GM21825 (cell line): ENCODE data around the gene FBXW10B.
"Not testable (repeated sequence)": the region's sequence is repeated elsewhere in the genome, so short reads cannot be mapped to it uniquely, and the experiment has no call there.

Experiments used
- ATAC-seq: cut with Tn5 transposase; IDR thresholded peaks from one replicate; pipeline ENCODE4 v1.9.1; 2021; ENCODE audit warnings: mild to moderate bottlenecking, moderate library complexity; ENCODE audit not compliant: unreplicated experiment

Gene FBXW10B, protein sequence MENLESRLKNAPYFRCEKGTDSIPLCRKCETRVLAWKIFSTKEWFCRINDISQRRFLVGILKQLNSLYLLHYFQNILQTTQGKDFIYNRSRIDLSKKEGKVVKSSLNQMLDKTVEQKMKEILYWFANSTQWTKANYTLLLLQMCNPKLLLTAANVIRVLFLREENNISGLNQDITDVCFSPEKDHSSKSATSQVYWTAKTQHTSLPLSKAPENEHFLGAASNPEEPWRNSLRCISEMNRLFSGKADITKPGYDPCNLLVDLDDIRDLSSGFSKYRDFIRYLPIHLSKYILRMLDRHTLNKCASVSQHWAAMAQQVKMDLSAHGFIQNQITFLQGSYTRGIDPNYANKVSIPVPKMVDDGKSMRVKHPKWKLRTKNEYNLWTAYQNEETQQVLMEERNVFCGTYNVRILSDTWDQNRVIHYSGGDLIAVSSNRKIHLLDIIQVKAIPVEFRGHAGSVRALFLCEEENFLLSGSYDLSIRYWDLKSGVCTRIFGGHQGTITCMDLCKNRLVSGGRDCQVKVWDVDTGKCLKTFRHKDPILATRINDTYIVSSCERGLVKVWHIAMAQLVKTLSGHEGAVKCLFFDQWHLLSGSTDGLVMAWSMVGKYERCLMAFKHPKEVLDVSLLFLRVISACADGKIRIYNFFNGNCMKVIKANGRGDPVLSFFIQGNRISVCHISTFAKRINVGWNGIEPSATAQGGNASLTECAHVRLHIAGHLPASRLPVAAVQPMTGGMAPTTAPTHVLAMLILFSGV

DNA sequence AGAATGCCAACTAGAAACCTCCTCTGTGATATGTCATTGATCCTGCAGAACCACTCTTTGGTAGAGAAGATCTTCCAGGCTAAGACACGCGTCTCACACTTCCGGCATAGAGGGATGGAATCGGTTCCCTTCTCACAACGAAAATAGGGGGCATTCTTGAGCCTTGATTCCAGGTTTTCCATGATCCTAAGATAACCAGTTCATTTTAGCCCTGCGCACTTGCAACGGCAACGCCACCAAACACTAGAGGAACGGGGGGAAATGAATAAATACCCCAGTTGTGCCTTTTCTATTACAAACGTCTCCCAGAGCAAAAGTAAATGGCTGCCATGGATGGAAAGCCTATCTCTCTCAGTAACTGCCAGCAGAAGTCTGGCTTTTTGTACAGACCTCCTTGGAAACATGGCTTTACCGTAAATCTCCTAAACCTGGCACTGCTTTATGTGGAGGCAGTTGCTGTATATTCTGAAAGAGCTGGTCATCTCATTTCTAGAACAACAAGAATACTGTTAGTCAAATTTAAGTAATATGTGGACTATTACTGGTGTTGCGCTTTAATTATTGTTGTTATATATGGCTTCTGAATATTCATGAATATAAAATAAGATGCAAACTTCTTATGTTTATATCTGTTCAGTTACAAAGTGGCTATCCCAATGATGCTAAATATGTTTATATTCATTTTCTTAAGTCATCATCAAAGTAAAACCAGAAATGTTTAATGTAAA is at the start of gene FBXW10B:
FBXW10B (minus strand) TSS at position 374 of the 728 bp plus-strand sequence; CDS start at position 182, 192 bp downstream.
- not testable (repeated sequence) for ATAC-seq

DNA sequence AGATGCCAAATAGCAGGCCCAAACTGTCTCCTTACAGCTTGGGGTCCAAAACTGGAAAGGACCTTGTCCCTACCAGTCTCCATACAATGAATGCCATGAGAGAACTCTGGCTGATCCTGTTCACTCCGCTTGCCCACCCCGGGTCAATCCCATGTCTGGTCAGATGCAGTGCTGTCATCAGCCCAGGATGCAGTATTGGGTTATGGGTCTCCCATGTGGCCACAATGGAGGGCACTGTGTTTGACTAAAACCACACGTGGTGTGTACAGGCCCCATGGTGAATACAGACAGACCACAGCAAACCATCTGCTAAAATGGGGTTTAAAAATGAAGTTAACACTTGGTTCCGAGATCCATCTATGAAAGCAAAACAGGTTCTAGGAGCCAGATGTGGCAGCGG is 44.2 kb upstream of the FBXW10B start:
- no peak for ATAC-seq

DNA sequence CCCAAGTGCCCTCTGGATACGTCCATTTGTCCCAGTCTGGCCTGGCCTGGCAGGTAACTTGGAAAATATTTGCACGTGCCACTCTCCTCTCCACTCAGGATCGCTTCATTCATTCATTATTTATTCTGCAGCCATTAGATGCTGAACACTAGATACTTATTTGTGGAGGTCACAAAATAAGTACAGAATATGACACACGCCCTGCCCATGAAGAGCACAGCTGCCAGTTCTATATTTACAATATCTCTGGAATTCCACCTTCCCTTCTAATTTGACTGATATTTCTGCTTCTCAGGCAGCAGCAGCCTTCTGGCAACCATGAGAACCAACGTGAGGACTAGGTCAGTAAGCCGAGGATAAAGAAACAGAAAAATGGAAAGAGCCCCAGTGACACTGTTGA is 43.7 kb upstream of the FBXW10B start:
- ATAC-seq: no peak

DNA sequence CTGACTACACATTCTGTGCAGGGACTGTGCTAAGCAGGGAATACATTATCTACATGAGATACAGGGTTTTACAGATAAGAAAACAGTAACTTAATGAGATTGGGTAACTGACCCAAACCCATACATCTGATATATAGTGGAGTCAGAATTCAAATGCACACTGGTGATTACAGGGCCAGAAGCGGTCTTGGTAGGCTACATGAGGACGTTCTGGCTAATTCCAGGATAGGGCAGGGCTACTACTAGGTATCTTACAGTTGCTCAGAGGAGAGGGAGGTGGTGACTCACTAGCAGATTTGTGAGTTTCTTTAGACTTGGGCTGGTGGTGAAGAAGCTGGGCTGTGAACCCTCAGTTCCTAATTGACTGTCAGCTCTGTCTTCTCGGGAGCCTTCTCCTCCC is 43.2 kb upstream of the FBXW10B start:
- ATAC-seq: no peak

DNA sequence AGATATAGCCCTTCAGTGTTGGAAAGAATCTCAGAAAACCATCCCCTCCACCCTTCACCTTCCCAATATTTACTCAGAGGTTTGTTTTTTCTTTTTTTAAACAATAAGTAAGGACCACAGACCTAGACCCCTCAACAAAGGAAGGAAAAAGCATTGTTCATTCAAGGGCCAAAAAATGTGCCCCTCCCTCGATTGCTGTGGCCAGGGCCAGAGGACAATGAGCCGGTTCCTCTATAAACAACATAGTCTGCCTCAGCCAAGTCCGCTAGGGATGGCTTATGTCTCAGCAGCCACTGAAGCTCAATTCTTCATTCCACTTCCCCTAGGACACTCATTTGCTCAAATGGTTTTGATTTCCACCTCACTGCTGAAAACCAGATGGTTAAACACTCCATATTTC is 40.6 kb upstream of the FBXW10B start:
- no peak for ATAC-seq

DNA sequence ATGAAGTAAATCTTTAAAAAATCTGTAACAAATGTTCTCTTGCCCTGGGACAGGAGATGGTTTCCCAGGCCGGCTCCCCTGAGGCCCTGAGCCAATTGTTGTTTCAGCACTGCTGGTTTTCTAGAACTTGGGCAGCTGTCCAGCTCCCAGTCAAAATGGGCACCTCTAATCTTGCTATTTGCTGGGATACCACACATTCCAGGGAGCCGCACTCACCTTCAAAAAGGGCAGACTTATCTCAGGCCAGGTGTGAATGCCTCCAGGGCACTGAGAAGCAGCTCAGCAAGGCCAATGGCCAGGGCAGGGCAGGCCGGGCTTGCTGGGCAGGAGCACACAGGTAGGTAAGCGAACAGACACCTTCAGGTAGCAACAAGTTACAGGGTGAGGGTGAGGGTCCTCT is 40.2 kb upstream of the FBXW10B start:
- ATAC-seq: no peak

DNA sequence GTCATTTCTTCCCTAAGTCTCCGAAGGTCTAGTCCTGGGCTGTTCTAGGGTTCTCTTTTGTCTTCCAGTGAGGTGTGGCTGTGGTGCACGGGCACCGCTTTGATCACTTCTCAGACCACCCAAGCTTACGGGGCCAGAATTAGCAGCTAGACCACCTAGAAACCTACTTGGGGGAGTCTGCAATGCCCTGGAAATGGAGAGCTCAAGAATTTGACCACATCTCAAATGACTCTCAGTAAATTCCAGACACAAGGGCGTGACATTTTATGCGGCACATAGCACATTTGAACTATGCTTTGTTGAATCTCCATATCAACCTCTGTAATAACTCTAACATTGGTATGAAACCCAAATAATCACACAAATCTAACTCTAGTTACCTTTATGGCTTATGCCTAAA is 39.7 kb upstream of the FBXW10B start:
- ATAC-seq: no peak

DNA sequence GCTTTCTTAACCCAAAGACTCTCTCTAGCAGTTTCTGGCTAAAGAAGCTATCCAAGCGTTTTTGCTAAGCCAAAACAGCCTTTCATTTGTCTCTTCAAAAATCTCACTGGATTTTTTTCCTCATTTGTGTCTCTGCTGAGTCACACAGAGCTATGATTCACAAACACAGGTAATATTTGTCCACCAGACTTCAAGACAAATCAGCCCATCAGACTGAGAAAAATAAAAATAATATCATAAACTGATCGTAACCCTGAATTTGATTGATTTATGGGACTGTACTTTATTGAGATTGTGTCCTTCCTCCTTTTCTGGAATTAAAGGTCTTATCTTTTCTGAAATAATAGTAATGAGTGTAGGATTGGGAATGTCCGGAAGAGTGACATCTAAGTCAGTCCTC is 38.8 kb upstream of the FBXW10B start:
- ATAC-seq: no peak

DNA sequence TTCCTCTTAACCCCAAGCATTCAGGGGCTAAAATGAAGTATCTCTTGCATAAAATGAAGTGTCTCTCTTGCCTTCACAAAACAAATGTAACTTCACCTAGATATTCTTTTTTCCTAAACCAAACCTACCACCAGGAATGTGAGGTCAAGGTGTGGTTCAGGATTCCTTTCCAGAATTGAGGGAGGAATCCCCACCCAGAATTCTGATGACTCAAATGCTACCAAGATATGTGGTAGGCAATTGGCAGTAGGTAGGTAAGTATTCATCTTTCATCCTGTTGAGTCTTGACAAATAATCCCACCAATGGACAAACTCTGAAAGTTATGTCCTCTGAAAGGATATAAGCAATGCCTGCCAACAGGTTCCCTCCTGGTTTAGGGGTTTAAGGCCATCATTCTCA is 38.4 kb upstream of the FBXW10B start:
- no peak for ATAC-seq

DNA sequence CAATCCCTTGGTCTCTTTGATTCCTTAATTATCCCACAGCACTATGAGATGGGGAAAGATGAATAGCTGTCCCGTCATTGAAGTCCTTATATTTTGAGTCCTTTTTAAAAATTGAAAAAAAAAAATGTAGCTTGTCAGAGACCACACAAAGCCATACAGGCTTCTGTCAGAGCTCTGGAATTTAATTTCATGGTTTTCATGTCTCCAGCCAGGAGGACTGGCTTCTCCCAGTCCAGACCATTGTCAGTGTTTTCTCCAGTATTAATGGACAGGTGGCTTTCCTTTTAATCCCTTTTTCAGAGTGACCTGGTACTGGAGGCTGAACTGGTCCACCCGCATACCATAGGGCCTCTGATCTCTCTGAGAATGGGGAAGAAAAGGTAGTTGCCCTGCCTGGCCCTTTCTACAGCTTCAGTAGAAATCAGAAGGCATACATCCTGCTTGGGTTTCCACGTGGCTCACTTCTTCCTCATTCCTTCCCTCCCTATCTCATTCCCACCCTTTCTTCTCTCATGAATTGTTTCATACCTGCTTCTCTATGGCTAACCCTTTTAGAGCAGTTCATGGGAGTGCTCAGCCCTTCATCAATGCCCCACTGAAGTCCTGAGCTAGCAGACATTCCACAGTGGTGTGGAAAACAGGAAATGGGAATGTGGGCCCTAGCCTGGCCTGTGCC is 35.5 kb upstream of the FBXW10B start:
- ATAC-seq: no peak

DNA sequence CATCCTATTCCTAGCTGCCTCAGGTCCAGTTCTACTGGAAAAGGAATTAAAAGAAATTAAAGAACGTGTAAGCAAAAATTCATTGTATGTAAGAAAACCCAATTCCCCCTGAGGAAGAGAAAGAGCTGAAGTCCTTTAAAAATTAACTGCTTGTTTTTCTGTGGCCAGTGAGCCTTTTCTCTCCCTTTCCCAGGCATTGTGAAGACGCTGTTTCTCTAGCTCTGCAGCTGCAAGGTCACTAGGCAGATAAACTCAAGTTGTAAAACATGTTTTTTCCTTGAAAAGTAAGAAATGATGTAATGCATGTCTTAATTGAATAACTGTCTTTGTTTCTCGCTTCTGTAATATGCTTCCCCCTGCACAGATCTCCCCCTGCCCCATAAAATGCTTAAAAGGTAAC is 34.9 kb upstream of the FBXW10B start:
- ATAC-seq: not testable (repeated sequence)

DNA sequence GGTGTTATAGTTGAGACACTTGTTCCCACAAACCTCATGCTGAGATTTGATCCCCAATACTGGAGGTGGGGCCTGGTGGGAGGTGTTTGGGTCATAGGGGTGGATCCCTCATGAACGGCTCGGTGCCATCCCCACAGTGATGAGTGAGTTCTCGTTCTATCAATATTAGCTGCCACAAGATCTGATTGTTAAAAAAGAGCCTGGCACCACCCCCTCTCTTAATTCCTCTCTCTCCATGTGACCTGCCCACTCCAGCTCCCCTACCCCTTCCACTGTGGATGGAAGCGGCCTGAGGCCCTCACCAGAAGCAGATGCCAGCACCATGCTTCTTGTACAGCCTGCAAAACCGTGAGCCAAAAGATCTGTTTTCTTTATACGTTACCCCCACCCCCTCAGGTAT is 33.5 kb upstream of the FBXW10B start:
- ATAC-seq: no peak

DNA sequence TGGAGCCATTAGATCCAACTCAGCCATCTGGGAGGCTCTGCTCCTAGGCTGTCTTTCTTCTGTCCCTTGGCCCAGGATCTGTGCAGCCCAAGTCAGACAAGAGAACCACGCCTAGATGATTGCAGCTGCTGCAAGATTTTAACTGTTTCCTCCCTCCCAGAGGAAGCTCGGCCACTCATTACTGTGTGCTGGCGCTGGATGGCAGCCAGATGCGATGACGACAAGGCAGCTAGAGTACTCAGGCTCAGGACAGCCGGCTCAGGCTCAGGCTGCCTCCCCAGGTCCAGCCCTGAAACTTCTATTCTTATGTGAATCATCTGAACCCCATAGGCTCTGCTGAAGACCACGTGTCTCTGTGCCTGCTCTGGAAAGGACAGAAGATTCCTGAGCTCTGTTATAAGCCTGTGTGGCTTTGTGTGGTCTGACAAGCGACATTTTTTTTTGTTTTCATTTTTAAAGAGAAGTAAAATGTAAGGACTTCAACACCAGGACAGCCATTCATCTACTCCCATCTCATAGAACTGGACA is 32.1 kb upstream of the FBXW10B start:
- peak; percentile 62 for ATAC-seq

DNA sequence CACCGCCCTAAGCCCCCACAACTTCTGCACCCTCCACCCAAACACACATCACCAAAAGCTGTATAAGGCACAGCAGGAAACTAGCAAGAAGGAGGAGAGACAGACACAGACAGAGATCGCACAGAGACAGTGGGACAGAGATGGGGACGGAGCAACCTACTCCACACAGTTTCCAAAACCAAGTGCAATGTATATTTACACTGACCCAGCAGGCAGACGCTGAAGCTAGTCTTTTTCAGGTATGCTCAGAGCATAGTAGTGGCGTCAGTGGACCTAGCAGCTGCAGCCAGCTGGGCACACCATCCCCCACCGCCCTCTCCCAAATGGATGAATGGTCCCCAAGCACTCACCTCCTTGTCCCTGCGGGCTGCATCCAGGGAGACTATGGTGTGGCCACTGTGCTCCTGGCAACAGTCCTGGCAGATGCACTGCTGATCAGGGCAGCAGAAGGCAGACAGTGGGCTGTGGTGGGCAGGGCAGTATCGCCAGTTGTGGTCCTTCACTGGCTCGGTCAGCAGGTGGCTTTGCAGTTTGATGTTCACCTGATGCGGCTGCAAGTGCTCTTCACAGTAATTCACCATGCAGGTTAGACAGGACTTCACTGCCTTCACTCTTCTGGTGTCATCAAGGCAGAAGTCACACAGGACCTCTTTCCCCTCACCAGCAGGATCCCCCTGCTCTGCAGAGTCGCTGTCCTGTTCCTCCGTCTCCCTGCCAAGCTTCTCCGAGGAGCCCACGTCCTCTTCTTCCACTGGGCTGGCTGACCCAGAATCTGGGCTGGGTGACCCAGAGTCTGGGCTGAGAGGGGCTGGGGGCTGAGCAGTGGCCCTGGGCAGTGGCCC is 31.5 kb upstream of the FBXW10B start:
- peak; percentile 14 for ATAC-seq

DNA sequence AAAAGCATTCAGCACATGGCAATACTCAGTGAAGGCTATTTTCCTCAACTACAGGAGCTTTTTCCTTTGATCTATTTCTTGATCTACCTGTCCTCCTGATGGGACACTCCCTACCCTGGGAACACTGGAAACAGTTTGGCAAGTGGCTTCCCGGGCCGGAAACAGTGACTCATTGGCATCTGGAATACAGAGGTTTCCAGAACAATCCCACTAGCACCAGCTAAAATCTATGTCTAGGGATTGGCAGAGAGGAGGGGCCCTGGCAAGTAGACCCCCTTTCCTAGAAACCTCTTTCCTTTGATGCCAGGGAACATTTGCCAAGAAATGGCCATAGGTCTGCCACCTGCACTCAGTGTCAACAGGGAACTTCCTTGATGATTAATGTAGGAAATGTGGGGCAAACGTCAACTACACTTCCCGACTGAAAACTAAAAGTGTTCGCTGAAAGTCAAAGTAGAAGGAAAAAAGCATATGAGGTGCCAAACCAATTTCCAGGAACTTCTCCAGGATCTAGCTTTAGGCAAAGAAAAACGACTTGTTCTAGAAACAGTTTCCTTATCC is 30.4 kb upstream of the FBXW10B start:
- ATAC-seq: no peak

DNA sequence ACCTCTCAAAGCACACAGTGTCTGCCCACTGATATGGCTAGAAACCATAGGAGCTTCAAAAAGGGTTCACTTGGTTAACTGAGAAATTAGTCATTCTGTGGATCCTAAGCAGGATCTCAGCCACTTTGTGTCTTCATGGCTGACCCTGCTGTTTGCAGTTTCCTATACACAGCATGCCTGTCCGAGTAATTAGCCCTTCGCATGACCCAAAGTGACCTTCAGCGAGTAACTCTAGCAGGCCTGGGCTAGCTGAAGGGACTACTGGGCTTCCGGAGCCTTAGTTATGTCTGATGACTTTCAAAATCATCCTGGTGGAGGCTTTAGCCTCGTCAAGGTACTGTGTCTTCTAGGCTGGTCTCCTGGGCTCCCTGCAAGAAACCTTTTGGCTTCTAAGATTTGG is 28.9 kb upstream of the FBXW10B start:
- no peak for ATAC-seq

DNA sequence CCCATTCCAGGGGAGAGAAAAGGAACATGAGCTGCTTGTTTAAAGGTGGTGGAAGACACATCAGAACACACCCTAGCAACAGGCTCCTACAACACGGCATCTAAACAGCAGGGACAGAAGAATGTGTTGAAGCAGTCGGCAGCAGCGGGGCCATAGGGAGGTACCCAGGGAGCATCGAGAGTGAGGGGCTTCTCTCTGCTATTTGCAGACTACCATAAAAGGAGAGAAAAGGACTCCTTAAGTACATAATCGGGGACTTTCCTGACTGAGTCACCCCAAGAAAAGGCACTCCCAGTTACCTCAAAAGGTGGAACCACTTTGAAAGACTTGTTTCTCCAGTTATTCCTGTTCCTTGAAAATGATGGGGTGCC is 26.4 kb upstream of the FBXW10B start:
- not testable (repeated sequence) for ATAC-seq

DNA sequence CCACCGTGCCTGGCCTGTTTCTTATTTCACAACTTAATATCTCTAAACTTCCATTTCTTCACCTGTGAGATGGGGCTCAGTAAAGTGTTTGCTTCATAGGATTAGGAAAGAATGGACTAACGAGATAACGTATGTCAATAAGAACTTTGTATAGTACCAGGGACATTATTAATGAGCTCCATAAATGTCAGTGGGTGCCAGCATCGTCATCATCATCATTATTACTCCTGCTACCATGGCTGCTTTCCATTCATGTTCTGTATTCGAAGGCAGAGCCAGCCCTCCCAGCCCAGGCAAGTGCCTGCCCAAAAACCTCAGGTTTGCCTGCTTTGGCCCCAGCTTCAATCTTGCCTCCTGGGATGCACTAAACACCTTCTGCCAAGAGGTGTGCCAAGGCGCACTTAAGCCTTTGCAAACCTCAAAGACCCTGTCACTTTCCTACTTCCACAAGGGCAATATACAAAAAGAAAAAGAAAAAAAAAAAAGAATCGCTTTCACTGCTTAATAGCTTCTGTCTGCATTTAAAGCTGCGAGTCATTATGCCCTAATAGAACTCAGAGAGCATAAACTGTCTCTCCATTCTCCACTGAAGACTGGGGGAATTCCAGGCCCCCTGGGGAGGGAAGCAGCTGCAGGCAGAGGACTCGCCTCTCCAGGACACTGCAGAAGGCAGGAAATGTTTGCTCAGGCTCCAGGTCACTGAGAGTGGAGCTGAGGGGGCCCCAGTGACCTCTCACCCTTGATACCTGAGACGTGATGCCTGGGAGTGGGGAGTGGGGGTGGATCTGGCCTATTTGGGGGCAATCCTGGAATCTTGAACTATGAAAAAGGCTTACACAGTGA is 25.8 kb upstream of the FBXW10B start:
- ATAC-seq: not testable (repeated sequence)
